ENCODE data around the gene ULK4.
A peak's percentile ranks its signal among the peaks of the same experiment; 100 is the strongest.
"Not testable (repeated sequence)": the region's sequence is repeated elsewhere in the genome, so short reads cannot be mapped to it uniquely, and the experiment has no call there.

ULK4 gene

DNA sequence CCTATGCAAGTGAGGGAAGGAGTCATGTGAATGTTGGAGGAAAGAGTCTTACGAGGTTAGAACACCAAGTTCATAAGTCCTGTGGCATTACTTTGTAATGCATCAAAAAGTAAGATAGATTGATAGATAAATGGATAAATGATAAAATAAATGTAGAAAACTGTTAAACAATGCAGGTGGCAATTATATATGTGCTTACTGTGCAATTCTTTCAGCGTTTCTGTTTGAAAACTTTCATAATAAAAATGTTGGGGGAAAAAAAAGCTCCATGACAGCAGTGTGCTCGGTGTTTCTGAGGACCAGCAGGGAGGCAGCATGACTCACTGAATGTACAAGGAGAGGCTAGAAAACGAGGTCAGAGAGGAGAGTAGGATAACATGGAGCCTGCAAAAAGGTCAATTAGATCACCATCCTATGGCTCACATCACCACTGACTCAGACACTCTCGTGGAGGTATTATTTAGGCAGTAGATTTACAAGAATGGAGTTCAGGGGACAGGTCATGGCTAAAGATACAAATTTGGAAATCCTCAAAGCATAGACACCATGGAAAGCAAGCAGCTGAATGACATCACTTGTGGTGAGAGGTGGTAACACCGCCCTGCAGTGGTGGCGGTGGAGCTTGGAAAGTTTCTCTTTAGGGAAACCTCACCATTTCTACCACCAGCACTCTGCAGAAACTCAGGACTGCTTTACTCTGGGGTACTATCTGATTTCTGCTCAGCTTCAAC, 542.8 kb downstream of the ULK4 start:
- TF ChIP-seq, protein P1, sequence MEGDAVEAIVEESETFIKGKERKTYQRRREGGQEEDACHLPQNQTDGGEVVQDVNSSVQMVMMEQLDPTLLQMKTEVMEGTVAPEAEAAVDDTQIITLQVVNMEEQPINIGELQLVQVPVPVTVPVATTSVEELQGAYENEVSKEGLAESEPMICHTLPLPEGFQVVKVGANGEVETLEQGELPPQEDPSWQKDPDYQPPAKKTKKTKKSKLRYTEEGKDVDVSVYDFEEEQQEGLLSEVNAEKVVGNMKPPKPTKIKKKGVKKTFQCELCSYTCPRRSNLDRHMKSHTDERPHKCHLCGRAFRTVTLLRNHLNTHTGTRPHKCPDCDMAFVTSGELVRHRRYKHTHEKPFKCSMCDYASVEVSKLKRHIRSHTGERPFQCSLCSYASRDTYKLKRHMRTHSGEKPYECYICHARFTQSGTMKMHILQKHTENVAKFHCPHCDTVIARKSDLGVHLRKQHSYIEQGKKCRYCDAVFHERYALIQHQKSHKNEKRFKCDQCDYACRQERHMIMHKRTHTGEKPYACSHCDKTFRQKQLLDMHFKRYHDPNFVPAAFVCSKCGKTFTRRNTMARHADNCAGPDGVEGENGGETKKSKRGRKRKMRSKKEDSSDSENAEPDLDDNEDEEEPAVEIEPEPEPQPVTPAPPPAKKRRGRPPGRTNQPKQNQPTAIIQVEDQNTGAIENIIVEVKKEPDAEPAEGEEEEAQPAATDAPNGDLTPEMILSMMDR (conservative IDR thresholded peaks at IDR 0.05; ENCODE audit: low read depth, low read length) = no peak
- no peak overlapping the region for H3K4me3 ChIP-seq (ENCODE audit: low read length)
- no peak for DNase-seq (ENCODE audit: low read depth)

DNA sequence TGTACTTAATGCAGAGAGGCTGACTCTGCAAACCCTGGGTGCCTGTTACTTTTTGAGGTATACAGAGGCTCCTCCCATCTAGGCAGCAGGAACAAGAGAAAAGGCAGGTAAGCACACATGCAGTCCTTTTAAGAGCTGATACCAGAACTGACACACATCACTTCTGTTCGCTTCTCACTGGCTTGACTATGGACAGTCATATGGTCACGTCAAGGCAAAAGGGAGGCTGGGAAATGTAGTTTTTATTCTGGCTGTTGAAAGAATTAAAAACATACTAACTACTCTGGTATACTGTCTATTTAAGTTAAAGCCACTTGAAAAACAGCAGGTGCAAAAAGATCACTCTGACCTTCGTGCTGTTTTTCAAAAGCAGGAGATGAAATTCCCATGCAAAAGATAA, 544.3 kb downstream of the ULK4 start:
- DNase-seq (ENCODE audit: low read depth) = no peak
- TF ChIP-seq, protein P1 (conservative IDR thresholded peaks at IDR 0.05; ENCODE audit: low read depth, low read length) = no peak
- no peak overlapping the region for H3K4me3 ChIP-seq (ENCODE audit: low read length)

DNA sequence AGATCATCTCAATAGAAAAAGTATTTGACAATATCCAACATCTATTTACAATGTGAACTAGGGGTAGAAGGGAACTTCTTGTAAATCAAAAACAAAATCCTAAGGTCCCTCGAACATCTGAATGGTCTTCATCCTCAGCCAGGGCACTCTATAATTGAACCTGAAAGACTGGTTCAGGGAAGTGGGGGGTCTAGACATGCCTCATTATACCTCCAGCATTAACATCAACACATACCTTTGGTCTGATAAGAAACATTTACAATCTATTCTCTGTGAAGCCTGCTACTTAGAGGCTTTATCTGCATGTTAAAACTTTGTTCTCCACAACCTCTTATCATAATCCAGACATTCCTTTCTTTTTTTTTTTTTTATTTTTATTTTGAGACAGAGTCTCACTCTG, 550.8 kb downstream of the ULK4 start:
- H3K4me3 ChIP-seq (ENCODE audit: low read length) = no peak overlapping the region
- TF ChIP-seq, protein P1 (conservative IDR thresholded peaks at IDR 0.05; ENCODE audit: low read depth, low read length) = no peak
- no peak for DNase-seq (ENCODE audit: low read depth)

DNA sequence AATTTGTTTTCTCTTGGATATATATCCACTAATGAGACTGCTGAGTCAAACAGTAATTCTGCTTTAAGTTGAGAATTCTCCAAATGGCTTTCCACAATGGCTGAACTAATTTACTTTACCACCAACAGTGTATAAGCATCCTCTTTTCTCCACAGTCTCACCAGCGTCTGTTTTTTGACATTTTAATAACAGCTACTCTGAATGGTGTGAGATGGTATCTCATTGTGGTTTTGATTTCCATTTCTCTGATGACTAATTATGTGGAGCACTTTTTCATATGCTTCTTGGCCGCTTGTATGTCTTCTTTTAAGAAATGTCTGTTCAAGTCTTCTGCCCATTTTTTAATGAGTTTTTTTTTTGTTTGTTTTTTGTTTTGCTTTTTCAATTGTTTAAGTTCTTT, 556.4 kb downstream of the ULK4 start:
- DNase-seq (ENCODE audit: low read depth) = no peak
- TF ChIP-seq, protein P1 (conservative IDR thresholded peaks at IDR 0.05; ENCODE audit: low read depth, low read length) = no peak
- no peak overlapping the region for H3K4me3 ChIP-seq (ENCODE audit: low read length)

DNA sequence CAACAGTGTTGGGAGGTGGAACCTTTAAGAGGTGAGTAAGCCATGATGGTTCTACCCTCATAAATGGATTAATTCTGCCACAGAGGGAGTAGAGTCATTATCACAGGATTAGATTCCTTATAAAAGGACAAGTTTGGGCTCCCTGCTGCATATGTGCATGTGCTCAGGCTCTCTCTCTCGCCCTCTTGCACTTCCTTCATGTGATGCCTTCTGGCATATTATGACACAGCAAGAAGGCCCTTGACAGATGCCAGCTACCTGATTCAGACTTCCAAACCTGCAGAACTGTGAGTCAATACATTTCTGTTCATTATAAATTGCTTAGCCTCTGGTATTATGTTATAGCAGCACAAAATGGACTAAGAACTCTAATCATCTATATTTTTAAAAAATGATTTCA, 557.3 kb downstream of the ULK4 start:
- H3K4me3 ChIP-seq (ENCODE audit: low read length) = no peak overlapping the region
- DNase-seq (ENCODE audit: low read depth) = peak; percentile 18
- TF ChIP-seq, protein P1 (conservative IDR thresholded peaks at IDR 0.05; ENCODE audit: low read depth, low read length) = no peak

DNA sequence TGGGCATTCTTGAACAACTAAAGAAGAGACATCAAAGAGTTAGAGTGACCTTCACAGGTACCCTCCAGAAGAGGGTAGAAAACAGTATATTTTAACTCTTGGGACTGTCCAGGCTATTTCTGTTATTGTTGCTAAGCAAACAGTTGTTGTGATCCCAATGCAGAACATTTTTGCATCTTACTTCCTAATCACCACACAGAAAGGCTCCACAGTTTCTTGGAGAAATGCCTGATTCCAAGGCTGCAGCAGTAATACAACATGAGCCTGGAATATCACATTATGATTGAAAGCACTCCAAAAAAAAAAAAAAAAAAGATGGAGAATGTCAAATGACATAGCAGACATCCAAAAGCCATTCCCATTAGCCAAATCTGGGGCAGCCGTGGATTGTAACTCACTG, 567.0 kb downstream of the ULK4 start:
- DNase-seq (ENCODE audit: low read depth) = no peak
- TF ChIP-seq, protein P1 (conservative IDR thresholded peaks at IDR 0.05; ENCODE audit: low read depth, low read length) = no peak

DNA sequence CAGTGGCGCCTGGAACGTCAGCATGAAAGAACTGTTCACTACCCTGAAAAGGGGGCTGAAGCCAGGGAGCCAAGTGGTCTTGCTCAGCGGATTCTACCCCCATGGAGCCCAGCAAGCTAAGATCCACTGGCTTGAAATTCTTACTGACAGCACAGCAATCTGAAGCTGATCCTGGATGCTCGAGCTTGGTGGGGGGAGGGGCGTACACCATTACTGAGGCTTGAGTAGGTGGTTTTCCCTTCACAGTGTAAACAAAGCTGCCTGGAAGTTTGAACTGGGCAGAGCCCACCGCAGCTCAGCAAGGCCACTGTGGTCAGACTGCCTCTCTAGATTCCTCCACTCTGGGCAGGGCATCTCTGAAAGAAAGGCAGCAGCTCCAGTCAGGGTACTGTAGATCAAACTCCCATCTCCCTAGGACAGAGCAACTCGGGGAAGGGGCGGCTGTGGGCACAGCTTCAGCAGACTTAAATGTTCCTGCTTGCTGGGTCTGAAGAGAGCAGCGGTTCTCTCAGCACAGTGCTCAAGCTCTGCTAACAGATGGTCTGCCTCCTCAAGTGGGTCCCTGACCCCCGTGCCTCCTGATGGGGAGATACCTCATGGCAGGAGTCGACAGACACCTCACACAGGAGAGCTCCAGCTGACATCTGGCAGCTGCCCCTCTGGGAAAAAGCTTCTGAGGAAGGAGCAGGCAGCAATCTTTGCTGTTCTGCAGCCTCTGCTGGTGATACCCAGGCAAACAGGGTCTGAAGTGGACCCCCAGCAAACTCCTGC, 591.0 kb downstream of the ULK4 start:
- not testable (repeated sequence) for DNase-seq (ENCODE audit: low read depth); H3K4me3 ChIP-seq (ENCODE audit: low read length)

More for the DNA sequence above, 567.0 kb downstream of the ULK4 start:
- no peak overlapping the region for H3K4me3 ChIP-seq (ENCODE audit: low read length)
